Kidney epithelial cell (primary cell): ENCODE data around the gene PSAP. TPM values are rescaled to one million over a fixed set of nuclear protein-coding genes. Genes with fewer than 3 reads are reported as not detected.

Experiments used
- DNase-seq: peaks from one replicate; pipeline ENCODE4 v3.0.0-alpha.2; 2010; ENCODE audit warnings: low read depth
- H3K27me3 ChIP-seq: 2 replicates; pipeline ENCODE4 v1.6.0; 2011; ENCODE audit warnings: low read length; ENCODE audit not compliant: control insufficient read depth, insufficient read depth
- H3K36me3 ChIP-seq: 2 replicates; pipeline ENCODE4 v1.5.1; 2011; ENCODE audit warnings: low read length; ENCODE audit not compliant: control insufficient read depth, insufficient read depth
- H3K4me3 ChIP-seq: 2 replicates; pipeline ENCODE4 v1.5.1; 2011; ENCODE audit warnings: low read depth, mild to moderate bottlenecking, control low read depth, low read length
- CTCF ChIP-seq: IDR thresholded peaks from 2 replicates; pipeline ENCODE4 v1.5.1; 2011; ENCODE audit warnings: mild to moderate bottlenecking, moderate library complexity, low read length, control low read depth, inconsistent platforms; ENCODE audit not compliant: insufficient read depth, poor library complexity, severe bottlenecking
- total RNA-seq: library from RNA; depleted of rRNA; stranded (reverse); fragments of >200 nt; gene quantifications from 2 replicates; pipeline ENCODE4 v1.2.3, GENCODE V29; 2015

PSAP gene
- total RNA-seq, 1 donor from 2014 or later, result 1,398 TPM

DNA sequence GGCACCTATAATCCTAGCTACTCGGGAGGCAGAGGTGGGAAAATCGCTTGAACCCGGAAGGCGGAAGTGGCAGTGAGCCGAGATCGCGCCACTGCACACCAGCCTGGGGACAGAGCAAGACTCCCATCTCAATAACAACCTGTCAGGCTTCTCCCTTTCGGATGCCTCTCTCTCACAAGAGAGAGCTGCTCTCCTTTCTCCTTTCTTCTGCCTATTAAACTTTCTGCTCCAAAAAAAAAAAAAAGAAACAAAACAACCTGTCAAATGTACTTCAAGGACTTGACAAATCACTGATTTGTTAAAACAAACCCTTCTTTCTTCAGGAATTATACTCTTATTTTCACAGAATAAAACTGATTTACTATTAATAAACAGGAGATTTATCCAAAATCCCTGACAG lies 3.6 kb downstream of the PSAP start:
- H3K27me3 ChIP-seq, result no peaks in the 10 kb centered on the region
- no peak overlapping the region for H3K4me3 ChIP-seq
- DNase-seq, result no peak
- TF ChIP-seq CTCF, result no peak
- peaks cover 1% of the 10 kb centered on the region for H3K36me3 ChIP-seq

GRCh38 chr10:71846816-71847215 lies 4.2 kb downstream of the PSAP start:
- no peak for TF ChIP-seq CTCF
- no peak for DNase-seq

GRCh38 chr10:71845410-71846405 lies 5.3 kb downstream of the PSAP start:
- no peak overlapping the region for H3K4me3 ChIP-seq
- H3K27me3 ChIP-seq, result no peaks in the 10 kb centered on the region
- no peak for DNase-seq
- no peak for TF ChIP-seq CTCF
- H3K36me3 ChIP-seq, result peaks cover 1% of the 10 kb centered on the region

More at GRCh38 chr10:71846816-71847215, 4.2 kb downstream of the PSAP start:
- Histone ChIP-seq H3K36me3 (peaks cover 1% of the 10 kb centered on the region), H3K27me3 (no peaks in the 10 kb centered on the region), H3K4me3 (no peak overlapping the region)

DNA sequence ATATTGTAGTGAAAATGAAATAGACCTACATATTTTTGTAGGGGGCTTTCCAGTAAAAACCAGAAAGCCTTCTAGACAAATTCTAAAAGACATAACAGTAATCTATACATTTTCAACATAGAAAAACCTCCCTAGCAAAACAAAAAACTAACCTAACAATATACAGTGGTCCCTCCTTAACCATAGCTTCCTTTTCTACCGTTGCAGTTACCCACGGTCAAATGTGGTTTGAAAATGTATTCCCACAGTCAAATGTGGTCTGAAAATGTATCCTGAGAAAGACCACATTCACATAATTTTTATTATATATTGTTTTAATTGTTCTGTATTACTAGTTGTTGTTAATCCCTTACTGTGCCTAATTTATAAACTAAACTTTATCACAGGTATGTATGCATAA lies 6.4 kb downstream of the PSAP start:
- Histone ChIP-seq H3K27me3 (no peaks in the 10 kb centered on the region), H3K4me3 (no peak overlapping the region), H3K36me3 (peaks cover 1% of the 10 kb centered on the region)
- no peak for DNase-seq
- TF ChIP-seq CTCF, result no peak

- no peak overlapping the region for H3K4me3 ChIP-seq
- H3K27me3 ChIP-seq, result no peaks in the 10 kb centered on the region
- DNase-seq, result no peak
- TF ChIP-seq CTCF, result no peak
- H3K36me3 ChIP-seq, result peaks cover 1% of the 10 kb centered on the region
Measured at GRCh38 chr10:71844084-71844483, 7.0 kb downstream of the PSAP start.
